Thoracic aorta (tissue), 2 donors: ENCODE measurements around the gene FBXL2. TPM values are rescaled to one million over a fixed set of nuclear protein-coding genes. Genes with fewer than 3 reads are reported as not detected.

Experiments used
- ATAC-seq: fragments of 150-250 bp; one replicate; pipeline ENCODE4 v1.8.0; 2017; ENCODE audit warnings: low read depth; ENCODE audit not compliant: insufficient number of reproducible peaks, low FRiP score
- DNase-seq: peaks from one replicate; pipeline ENCODE4 v3.0.0-alpha.2; 2020; ENCODE audit warnings: low spot score
- H3K27ac ChIP-seq, 2 donors: fragments of 200-600 bp; sonication (generic); 1 replicate in 1 of 2; 2 replicates in 1 of 2; pipeline ENCODE4 v1.5.1; 2016; ENCODE audit warnings: mild to moderate bottlenecking in 2 of 2, moderate library complexity in 2 of 2
- H3K27me3 ChIP-seq: fragments of 200-600 bp; sonication (generic); replicated peaks from 2 replicates; pipeline ENCODE4 v1.6.0; 2016; ENCODE audit warnings: mild to moderate bottlenecking; ENCODE audit not compliant: insufficient read depth
- H3K36me3 ChIP-seq: fragments of 200-600 bp; sonication (generic); one replicate; pipeline ENCODE4 v1.5.1; 2016
- H3K4me1 ChIP-seq, 2 donors: fragments of 200-600 bp; sonication (generic); 1 replicate in 1 of 2; 2 replicates in 1 of 2; pipeline versions ENCODE4 v1.5.1 to v1.6.0; 2016; ENCODE audit warnings: low read depth in 2 of 2, mild to moderate bottlenecking in 1 of 2; ENCODE audit not compliant: control insufficient read depth in 1 of 2
- H3K4me3 ChIP-seq: fragments of 200-600 bp; sonication (generic); 2 replicates; pipeline ENCODE4 v1.5.1; 2016; ENCODE audit warnings: mild to moderate bottlenecking
- H3K9me3 ChIP-seq: fragments of 200-600 bp; sonication (generic); 2 replicates; pipeline ENCODE4 v1.5.1; 2016
- CTCF ChIP-seq: fragments of 200-600 bp; sonication (generic); IDR thresholded peaks from one replicate; pipeline ENCODE4 v1.5.1; 2019; ENCODE audit warnings: antibody characterized with exemption
- total RNA-seq, 2 donors: library from RNA; depleted of rRNA; stranded (reverse); fragments of >200 nt; gene quantifications; one replicate each; pipeline versions ENCODE4 v1.1.0 to v1.2.3, GENCODE V29; 2016

Gene FBXL2
- total RNA-seq, 2 donors from 2014 or later, result 21.7 to 24.6 TPM

GRCh38 chr3:33380653-33381052 lies 103.4 kb downstream of the FBXL2 start:
- ATAC-seq (no peak), DNase-seq (no peak)
- Histone ChIP-seq H3K9me3 (no peaks in the 10 kb centered on the region), H3K4me3 (no peak overlapping the region), H3K27ac (no peak overlapping the region), H3K27me3 (no peaks in the 10 kb centered on the region), H3K36me3 (peaks cover 25% of the 10 kb centered on the region), H3K4me1 (no peaks in the 10 kb centered on the region)
- no peak for TF ChIP-seq CTCF

DNA sequence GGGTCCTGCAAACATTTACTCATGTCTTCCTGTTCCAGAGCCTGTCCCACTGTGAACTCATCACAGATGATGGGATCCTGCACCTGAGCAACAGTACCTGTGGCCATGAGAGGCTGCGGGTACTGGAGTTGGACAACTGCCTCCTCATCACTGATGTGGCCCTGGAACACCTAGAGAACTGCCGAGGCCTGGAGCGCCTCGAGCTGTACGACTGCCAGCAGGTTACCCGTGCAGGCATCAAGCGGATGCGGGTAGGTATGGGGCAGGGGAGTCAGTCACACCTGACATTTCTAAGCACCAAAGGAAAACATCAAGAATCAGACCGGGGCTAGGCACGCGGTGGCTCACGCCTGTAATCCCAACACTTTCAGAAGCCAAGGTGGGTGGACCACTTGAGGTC lies 106.7 kb downstream of the FBXL2 start:
- no peak overlapping the region for H3K4me3 ChIP-seq
- H3K9me3 ChIP-seq, result no peaks in the 10 kb centered on the region
- no peak for ATAC-seq
- peaks cover 0 to 9% of the 10 kb centered on the region in 2 donors for H3K4me1 ChIP-seq
- H3K27me3 ChIP-seq, result no peaks in the 10 kb centered on the region
- H3K27ac ChIP-seq, result no peak overlapping the region
- no peak for TF ChIP-seq CTCF
- peaks cover 35% of the 10 kb centered on the region for H3K36me3 ChIP-seq
- DNase-seq, result no peak

DNA sequence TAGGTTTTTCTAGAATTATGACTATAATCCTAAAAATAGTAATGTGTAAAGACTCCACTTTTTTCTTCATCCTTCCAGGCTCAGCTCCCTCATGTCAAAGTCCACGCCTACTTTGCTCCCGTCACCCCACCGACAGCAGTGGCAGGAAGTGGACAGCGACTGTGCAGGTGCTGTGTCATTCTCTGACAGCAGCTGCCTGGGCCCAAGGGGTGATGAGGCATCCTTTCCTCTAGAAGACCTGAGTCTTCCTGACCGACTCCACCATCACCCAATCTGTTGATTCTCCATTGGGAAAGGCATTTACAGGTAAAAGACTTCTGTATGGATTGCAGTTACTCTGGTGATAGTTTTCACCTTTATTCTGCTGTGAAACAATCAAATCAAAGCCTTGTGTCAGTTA lies 108.2 kb downstream of the FBXL2 start:
- H3K36me3 ChIP-seq, result peaks cover 29% of the 10 kb centered on the region
- DNase-seq, result no peak

GRCh38 chr3:33386631-33387030 lies 109.4 kb downstream of the FBXL2 start:
- Histone ChIP-seq H3K4me1 (peaks cover 0 to 24% of the 10 kb centered on the region in 2 donors), H3K27ac (no peak overlapping the region), H3K27me3 (no peaks in the 10 kb centered on the region), H3K9me3 (no peaks in the 10 kb centered on the region), H3K36me3 (peaks cover 26% of the 10 kb centered on the region), H3K4me3 (no peak overlapping the region)
- ATAC-seq (no peak), DNase-seq (no peak)
- no peak for TF ChIP-seq CTCF

More for the DNA sequence above, 108.2 kb downstream of the FBXL2 start:
- Histone ChIP-seq H3K27me3 (no peaks in the 10 kb centered on the region), H3K4me3 (no peak overlapping the region), H3K9me3 (no peaks in the 10 kb centered on the region), H3K27ac (no peak overlapping the region), H3K4me1 (peaks cover 0 to 12% of the 10 kb centered on the region in 2 donors)
- TF ChIP-seq CTCF, result no peak
- ATAC-seq, result no peak

- Histone ChIP-seq H3K9me3 (no peaks in the 10 kb centered on the region), H3K4me3 (no peak overlapping the region), H3K4me1 (peaks cover 3 to 42% of the 10 kb centered on the region in 2 donors), H3K36me3 (peaks cover 25% of the 10 kb centered on the region), H3K27ac (no peak overlapping the region), H3K27me3 (no peaks in the 10 kb centered on the region)
- ATAC-seq, result no peak
- TF ChIP-seq CTCF, result no peak
- DNase-seq, result no peak
These were observed 111.3 kb downstream of the FBXL2 start for GRCh38 chr3:33388374-33389100.
